ENCODE measurements around the gene LAMB4. TPM values are rescaled to one million over a fixed set of nuclear protein-coding genes. Genes with fewer than 3 reads are reported as not detected.
A peak's percentile ranks its signal among the peaks of the same experiment; 100 is the strongest.

The LAMB4 gene
- polyA plus RNA-seq, 4 donors = 0.12 to 3.5 (median 0.51) TPM

GRCh38 chr7:108014747-108015682, 115.1 kb downstream of the LAMB4 start:
- FAIRE-seq (no peak), DNase-seq (peak; percentile 54 to 66)
- peaks cover 4 to 40% (median 10%) of the 10 kb centered on the region in 3 donors for H3K4me1 ChIP-seq (ENCODE audit: control insufficient read depth in 3 of 3, insufficient read depth in 2 of 3, low read depth in 1 of 3, low read length in 2 of 3)
- H3K9me3 ChIP-seq (ENCODE audit: control insufficient read depth in 2 of 2, insufficient read depth in 1 of 2, low read depth in 1 of 2, low read length in 1 of 2) = no peaks in the 10 kb centered on the region
- peak overlapping the region in 1 of 3 donors; percentile 2 for H3K27ac ChIP-seq (ENCODE audit: low read depth in 1 of 3, low read length in 2 of 3)
- no peaks in the 10 kb centered on the region for H3K27me3 ChIP-seq (ENCODE audit: control insufficient read depth in 3 of 3, insufficient read depth in 3 of 3, low read length in 3 of 3)
- H3K36me3 ChIP-seq (ENCODE audit: control insufficient read depth in 3 of 3, insufficient read depth in 2 of 3, low read depth in 1 of 3, low read length in 3 of 3) = no peaks in the 10 kb centered on the region
- 47 to 60% (median 52%) methylated on average over 6 of the region's 6 CpGs for WGBS, 3 donors
- no peak overlapping the region for H3K4me3 ChIP-seq (ENCODE audit: low read depth in 1 of 3, low read length in 3 of 3)

GRCh38 chr7:108014215-108014614, 115.9 kb downstream of the LAMB4 start:
- Histone ChIP-seq H3K27ac (ENCODE audit: low read depth in 1 of 3, low read length in 2 of 3) (no peak overlapping the region), H3K9me3 (ENCODE audit: control insufficient read depth in 2 of 2, insufficient read depth in 1 of 2, low read depth in 1 of 2, low read length in 1 of 2) (no peaks in the 10 kb centered on the region), H3K4me1 (ENCODE audit: control insufficient read depth in 3 of 3, insufficient read depth in 2 of 3, low read depth in 1 of 3, low read length in 2 of 3) (peaks cover 4 to 46% (median 10%) of the 10 kb centered on the region in 3 donors), H3K36me3 (ENCODE audit: control insufficient read depth in 3 of 3, insufficient read depth in 2 of 3, low read depth in 1 of 3, low read length in 3 of 3) (no peaks in the 10 kb centered on the region), H3K4me3 (ENCODE audit: low read depth in 1 of 3, low read length in 3 of 3) (no peak overlapping the region), H3K27me3 (ENCODE audit: control insufficient read depth in 3 of 3, insufficient read depth in 3 of 3, low read length in 3 of 3) (no peaks in the 10 kb centered on the region)
- WGBS, 3 donors = 32 to 54% (median 42%) methylated on average over 2 of the region's 2 CpGs
- no peak for DNase-seq
- no peak for FAIRE-seq

DNA sequence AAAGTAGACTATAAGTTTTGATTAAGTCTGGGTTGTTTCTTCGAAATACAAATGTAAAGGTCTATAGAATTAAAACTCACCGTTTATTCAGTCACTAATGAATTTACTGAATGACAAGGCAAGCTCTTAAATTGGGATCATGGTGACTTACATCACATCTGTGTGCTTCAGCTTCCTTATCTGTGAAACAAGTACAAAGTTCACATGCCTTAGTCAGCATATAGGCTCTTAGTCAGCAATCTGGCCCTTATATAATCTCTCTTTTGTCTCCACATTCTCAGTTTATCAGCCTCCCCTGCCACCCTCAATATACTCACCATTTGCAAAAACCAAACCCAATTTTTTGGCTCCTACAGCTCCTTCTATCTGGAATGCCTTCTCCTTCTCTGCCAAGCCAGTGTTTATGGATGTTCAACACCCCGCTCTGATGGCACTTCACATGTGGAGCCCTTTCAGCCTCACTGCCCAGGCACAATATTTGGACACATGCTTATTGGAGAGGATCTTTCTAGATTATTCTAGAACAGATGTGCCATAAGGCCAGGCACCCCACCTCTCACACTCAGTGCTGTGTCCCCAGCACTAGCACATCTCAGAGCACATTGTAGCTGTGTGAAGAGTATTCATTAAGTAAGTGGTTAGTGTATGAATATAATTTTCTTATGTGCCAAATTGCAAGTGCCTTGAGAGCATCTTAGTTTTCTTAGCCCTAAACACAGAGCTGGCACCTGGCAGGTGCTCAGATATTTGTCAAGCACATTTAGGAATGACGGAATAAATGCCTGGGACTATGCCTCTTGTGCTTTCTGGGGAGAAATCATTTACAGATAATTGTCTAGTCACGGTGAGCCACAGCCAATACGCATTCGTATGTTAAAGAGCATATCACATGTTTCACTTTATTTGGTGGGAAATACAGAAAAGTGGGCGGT, 117.4 kb downstream of the LAMB4 start:
- Histone ChIP-seq H3K27ac (ENCODE audit: low read depth in 1 of 3, low read length in 2 of 3) (peak overlapping the region in 1 of 3 donors; percentile 13), H3K27me3 (ENCODE audit: control insufficient read depth in 3 of 3, insufficient read depth in 3 of 3, low read length in 3 of 3) (no peaks in the 10 kb centered on the region), H3K4me3 (ENCODE audit: low read depth in 1 of 3, low read length in 3 of 3) (no peak overlapping the region), H3K4me1 (ENCODE audit: control insufficient read depth in 3 of 3, insufficient read depth in 2 of 3, low read depth in 1 of 3, low read length in 2 of 3) (peaks cover 4 to 50% (median 7%) of the 10 kb centered on the region in 3 donors), H3K9me3 (ENCODE audit: control insufficient read depth in 2 of 2, insufficient read depth in 1 of 2, low read depth in 1 of 2, low read length in 1 of 2) (no peaks in the 10 kb centered on the region), H3K36me3 (ENCODE audit: control insufficient read depth in 3 of 3, insufficient read depth in 2 of 3, low read depth in 1 of 3, low read length in 3 of 3) (no peaks in the 10 kb centered on the region)
- no peak for FAIRE-seq
- DNase-seq = peak; percentile 88 to 94
- 65 to 80% (median 65%) methylated on average over 8 of the region's 8 CpGs for WGBS, 3 donors

DNA sequence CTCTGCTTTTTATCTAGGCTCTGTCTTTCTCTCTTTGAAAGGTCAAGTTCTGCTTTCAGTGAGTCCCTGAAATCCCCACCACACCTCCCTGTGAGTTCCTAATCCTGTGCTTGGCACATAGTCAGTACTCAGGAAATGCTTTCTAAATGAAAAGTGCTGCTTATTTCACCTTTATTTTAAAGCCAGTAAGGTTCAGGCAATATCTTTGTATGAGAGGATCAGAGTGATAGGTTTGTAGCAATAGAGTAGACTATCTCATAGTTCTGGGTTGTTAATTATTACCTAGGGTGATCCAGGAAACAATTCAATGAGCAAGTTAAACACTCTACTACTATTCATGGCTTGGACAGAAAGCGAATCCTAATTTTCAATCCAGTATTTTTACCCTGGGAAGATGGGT, 119.8 kb downstream of the LAMB4 start:
- Histone ChIP-seq H3K4me3 (ENCODE audit: low read depth in 1 of 3, low read length in 3 of 3) (no peak overlapping the region), H3K27me3 (ENCODE audit: control insufficient read depth in 3 of 3, insufficient read depth in 3 of 3, low read length in 3 of 3) (no peaks in the 10 kb centered on the region), H3K27ac (ENCODE audit: low read depth in 1 of 3, low read length in 2 of 3) (peak overlapping the region in 1 of 3 donors; percentile 53), H3K9me3 (ENCODE audit: control insufficient read depth in 2 of 2, insufficient read depth in 1 of 2, low read depth in 1 of 2, low read length in 1 of 2) (no peaks in the 10 kb centered on the region), H3K36me3 (ENCODE audit: control insufficient read depth in 3 of 3, insufficient read depth in 2 of 3, low read depth in 1 of 3, low read length in 3 of 3) (no peaks in the 10 kb centered on the region), H3K4me1 (ENCODE audit: control insufficient read depth in 3 of 3, insufficient read depth in 2 of 3, low read depth in 1 of 3, low read length in 2 of 3) (peaks cover 4 to 74% (median 9%) of the 10 kb centered on the region in 3 donors)
- no peak for FAIRE-seq
- 10 to 65% (median 37%) methylated on average over 1 of the region's 1 CpG for WGBS, 3 donors
- peak; percentile 78 to 82 for DNase-seq

DNA sequence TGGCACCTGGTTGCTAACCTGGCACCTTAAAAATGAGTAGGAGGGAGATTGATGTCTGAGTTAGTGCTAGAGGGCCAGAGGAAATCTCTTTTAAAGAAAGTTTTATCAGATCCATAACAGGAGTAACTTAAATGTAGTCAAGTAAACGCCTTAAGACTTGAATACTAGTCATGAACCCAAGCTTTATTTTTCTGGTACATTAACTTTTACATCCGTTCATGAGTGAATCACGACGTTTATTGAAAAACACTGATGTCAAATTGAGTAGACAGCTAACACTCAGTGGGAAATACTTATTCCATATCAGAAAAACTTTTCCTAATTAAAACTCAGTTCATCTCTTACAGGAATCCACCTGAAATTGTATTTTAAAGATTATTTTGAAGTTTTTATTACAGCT, 120.3 kb downstream of the LAMB4 start:
- no peaks in the 10 kb centered on the region for H3K27me3 ChIP-seq (ENCODE audit: control insufficient read depth in 3 of 3, insufficient read depth in 3 of 3, low read length in 3 of 3)
- no peak for DNase-seq
- WGBS, 3 donors = 76 to 85% (median 77%) methylated on average over 4 of the region's 4 CpGs
- H3K4me3 ChIP-seq (ENCODE audit: low read depth in 1 of 3, low read length in 3 of 3) = no peak overlapping the region
- no peaks in the 10 kb centered on the region for H3K9me3 ChIP-seq (ENCODE audit: control insufficient read depth in 2 of 2, insufficient read depth in 1 of 2, low read depth in 1 of 2, low read length in 1 of 2)
- peak overlapping the region in 1 of 3 donors; percentile 53 for H3K27ac ChIP-seq (ENCODE audit: low read depth in 1 of 3, low read length in 2 of 3)
- H3K36me3 ChIP-seq (ENCODE audit: control insufficient read depth in 3 of 3, insufficient read depth in 2 of 3, low read depth in 1 of 3, low read length in 3 of 3) = no peaks in the 10 kb centered on the region
- peaks cover 4 to 75% (median 9%) of the 10 kb centered on the region in 3 donors for H3K4me1 ChIP-seq (ENCODE audit: control insufficient read depth in 3 of 3, insufficient read depth in 2 of 3, low read depth in 1 of 3, low read length in 2 of 3)
- no peak for FAIRE-seq

DNA sequence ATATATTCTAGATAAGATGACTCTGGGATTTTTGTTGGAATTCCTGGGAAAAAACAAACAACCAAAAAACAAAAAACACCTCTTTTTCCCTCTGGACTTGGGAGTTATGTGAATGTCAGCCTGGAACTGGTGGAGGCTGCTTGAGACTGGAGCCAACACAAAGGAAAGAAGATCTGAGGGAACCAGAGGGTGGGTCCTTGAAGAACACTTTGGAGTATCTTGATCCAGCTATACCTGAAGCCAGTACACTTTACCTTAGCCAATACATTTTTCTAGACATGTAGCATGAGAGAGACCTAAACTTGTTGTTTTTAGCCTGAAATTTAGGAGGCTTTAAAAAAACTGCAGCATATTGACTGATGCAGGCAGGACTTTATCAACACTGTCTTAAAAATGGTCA, 121.3 kb downstream of the LAMB4 start:
- Histone ChIP-seq H3K9me3 (ENCODE audit: control insufficient read depth in 2 of 2, insufficient read depth in 1 of 2, low read depth in 1 of 2, low read length in 1 of 2) (no peaks in the 10 kb centered on the region), H3K4me3 (ENCODE audit: low read depth in 1 of 3, low read length in 3 of 3) (no peak overlapping the region), H3K36me3 (ENCODE audit: control insufficient read depth in 3 of 3, insufficient read depth in 2 of 3, low read depth in 1 of 3, low read length in 3 of 3) (no peaks in the 10 kb centered on the region), H3K4me1 (ENCODE audit: control insufficient read depth in 3 of 3, insufficient read depth in 2 of 3, low read depth in 1 of 3, low read length in 2 of 3) (peaks cover 6 to 79% (median 14%) of the 10 kb centered on the region in 3 donors), H3K27me3 (ENCODE audit: control insufficient read depth in 3 of 3, insufficient read depth in 3 of 3, low read length in 3 of 3) (no peaks in the 10 kb centered on the region), H3K27ac (ENCODE audit: low read depth in 1 of 3, low read length in 2 of 3) (peak overlapping the region in 1 of 3 donors; percentile 54)
- FAIRE-seq (no peak), DNase-seq (no peak)

DNA sequence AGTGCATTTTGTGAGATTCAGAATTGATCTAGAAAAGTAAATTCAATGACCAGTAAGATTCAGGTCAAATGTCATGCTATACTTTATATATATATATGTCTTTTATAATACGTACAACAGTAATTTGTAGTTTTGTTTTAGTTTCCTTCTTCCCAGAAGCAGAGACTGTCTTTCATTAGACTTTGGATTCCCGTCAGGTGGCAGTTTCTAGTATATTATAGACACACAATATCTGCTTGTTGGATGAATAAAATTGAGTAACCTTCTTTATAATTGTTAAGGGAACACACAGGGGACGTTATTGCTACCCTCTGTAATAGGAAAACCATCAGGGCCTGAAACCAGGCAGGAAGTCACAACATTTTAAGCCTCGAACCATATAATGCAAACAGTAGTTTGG, 121.9 kb downstream of the LAMB4 start:
- Histone ChIP-seq H3K27ac (ENCODE audit: low read depth in 1 of 3, low read length in 2 of 3) (peak overlapping the region in 1 of 3 donors; percentile 54), H3K4me1 (ENCODE audit: control insufficient read depth in 3 of 3, insufficient read depth in 2 of 3, low read depth in 1 of 3, low read length in 2 of 3) (peaks cover 6 to 74% (median 17%) of the 10 kb centered on the region in 3 donors), H3K9me3 (ENCODE audit: control insufficient read depth in 2 of 2, insufficient read depth in 1 of 2, low read depth in 1 of 2, low read length in 1 of 2) (no peaks in the 10 kb centered on the region), H3K36me3 (ENCODE audit: control insufficient read depth in 3 of 3, insufficient read depth in 2 of 3, low read depth in 1 of 3, low read length in 3 of 3) (no peaks in the 10 kb centered on the region), H3K27me3 (ENCODE audit: control insufficient read depth in 3 of 3, insufficient read depth in 3 of 3, low read length in 3 of 3) (no peaks in the 10 kb centered on the region), H3K4me3 (ENCODE audit: low read depth in 1 of 3, low read length in 3 of 3) (no peak overlapping the region)
- WGBS, 3 donors = 40 to 62% (median 44%) methylated on average over 4 of the region's 4 CpGs
- DNase-seq (peak; percentile 50 to 68), FAIRE-seq (no peak)

- 20 to 51% (median 37%) methylated on average over 3 of the region's 3 CpGs for WGBS, 3 donors
- FAIRE-seq = no peak
- peak overlapping the region in 1 of 3 donors; percentile 54 for H3K27ac ChIP-seq (ENCODE audit: low read depth in 1 of 3, low read length in 2 of 3)
These were observed 122.4 kb downstream of the LAMB4 start for GRCh38 chr7:108007762-108008161.

More at GRCh38 chr7:108007762-108008161, 122.4 kb downstream of the LAMB4 start:
- Histone ChIP-seq H3K9me3 (ENCODE audit: control insufficient read depth in 2 of 2, insufficient read depth in 1 of 2, low read depth in 1 of 2, low read length in 1 of 2) (no peaks in the 10 kb centered on the region), H3K36me3 (ENCODE audit: control insufficient read depth in 3 of 3, insufficient read depth in 2 of 3, low read depth in 1 of 3, low read length in 3 of 3) (no peaks in the 10 kb centered on the region), H3K4me3 (ENCODE audit: low read depth in 1 of 3, low read length in 3 of 3) (no peak overlapping the region), H3K27me3 (ENCODE audit: control insufficient read depth in 3 of 3, insufficient read depth in 3 of 3, low read length in 3 of 3) (no peaks in the 10 kb centered on the region), H3K4me1 (ENCODE audit: control insufficient read depth in 3 of 3, insufficient read depth in 2 of 3, low read depth in 1 of 3, low read length in 2 of 3) (peaks cover 6 to 70% (median 13%) of the 10 kb centered on the region in 3 donors)
- DNase-seq = no peak

All from small intestine (tissue), 7 donors.